ENCODE measurements around the gene NUP210.

GRCh38 chr3:13349823-13350222, 70.3 kb downstream of the NUP210 start:
- TF ChIP-seq CTCF (IDR thresholded peaks at IDR 0.05), result no peak
- no peak for TF ChIP-seq POLR2AphosphoS5 (IDR thresholded peaks at IDR 0.05; ENCODE audit: low read depth, low read length)
- no peak for TF ChIP-seq TCF12 (IDR thresholded peaks at IDR 0.05)
- TF ChIP-seq REST (IDR thresholded peaks at IDR 0.05; ENCODE audit: low read depth, low read length), result no peak
- TF ChIP-seq JUND (IDR thresholded peaks at IDR 0.05), result no peak
- no peak for TF ChIP-seq TAF1 (IDR thresholded peaks at IDR 0.05; ENCODE audit: borderline replicate concordance, low read depth, low read length)
- no peak for TF ChIP-seq NFIC (IDR thresholded peaks at IDR 0.05; ENCODE audit: borderline replicate concordance)
- TF ChIP-seq FOXM1 (IDR thresholded peaks at IDR 0.05; ENCODE audit: low read depth), result no peak
- no peak for TF ChIP-seq EZH2phosphoT487 (IDR thresholded peaks at IDR 0.05; ENCODE audit: borderline replicate concordance, low read depth)
- TF ChIP-seq SMC3 (IDR thresholded peaks at IDR 0.05; ENCODE audit: low read depth, low read length), result no peak
- TF ChIP-seq YY1 (IDR thresholded peaks at IDR 0.05; ENCODE audit: low read depth), result no peak

Data from SK-N-SH (cell line).